Osteoblast (primary cell): ENCODE data around the gene TLE2. TPM values are rescaled to one million over a fixed set of nuclear protein-coding genes. Genes with fewer than 3 reads are reported as not detected.
A peak's percentile ranks its signal among the peaks of the same experiment; 100 is the strongest.
"Not testable (repeated sequence)": the region's sequence is repeated elsewhere in the genome, so short reads cannot be mapped to it uniquely, and the experiment has no call there.

Experiments
- DNase-seq: peaks from one replicate; pipeline ENCODE4 v3.0.0; 2011; ENCODE audit warnings: low spot score, mixed read lengths; ENCODE audit not compliant: insufficient read length; ENCODE audit errors: missing footprints
- H2AFZ ChIP-seq: 2 replicates; pipeline ENCODE4 v1.6.0; 2011; ENCODE audit warnings: mild to moderate bottlenecking, low read length
- H3K27ac ChIP-seq: 2 replicates; pipeline ENCODE4 v1.5.1; 2011; ENCODE audit warnings: mild to moderate bottlenecking, low read depth, low read length, moderate library complexity
- H3K27me3 ChIP-seq: 2 replicates; pipeline ENCODE4 v1.6.0; 2012; ENCODE audit warnings: mild to moderate bottlenecking, control low read depth, inconsistent platforms, low read length, moderate library complexity; ENCODE audit not compliant: insufficient read depth
- H3K36me3 ChIP-seq: 2 replicates; pipeline ENCODE4 v1.5.1; 2011; ENCODE audit warnings: mild to moderate bottlenecking, low read length, control low read depth, moderate library complexity; ENCODE audit not compliant: insufficient read depth
- H3K4me1 ChIP-seq: 2 replicates; pipeline ENCODE4 v1.5.1; 2011; ENCODE audit warnings: mild to moderate bottlenecking, low read length, control low read depth, moderate library complexity; ENCODE audit not compliant: insufficient read depth
- H3K4me2 ChIP-seq: 2 replicates; pipeline ENCODE4 v1.6.0; 2011; ENCODE audit warnings: mild to moderate bottlenecking, low read length; ENCODE audit not compliant: insufficient read depth
- H3K4me3 ChIP-seq: fragments of 200-600 bp; sonication (generic); 3 replicates; pipeline ENCODE4 v1.5.1; 2012; ENCODE audit warnings: mild to moderate bottlenecking, low read length, inconsistent platforms; ENCODE audit not compliant: insufficient read depth
- H3K79me2 ChIP-seq: 2 replicates; pipeline ENCODE4 v1.6.0; 2012; ENCODE audit warnings: mild to moderate bottlenecking, low read length, control low read depth, inconsistent platforms; ENCODE audit not compliant: insufficient read depth
- H3K9me3 ChIP-seq: 2 replicates; pipeline ENCODE4 v1.5.1; 2011; ENCODE audit warnings: low read depth, low read length, control low read depth
- H4K20me1 ChIP-seq: 2 replicates; pipeline ENCODE4 v1.6.0; 2012; ENCODE audit warnings: mild to moderate bottlenecking, low read length, control low read depth; ENCODE audit not compliant: insufficient read depth
- total RNA-seq: library from RNA; depleted of rRNA; stranded (reverse); fragments of >200 nt; gene quantifications from 2 replicates; pipeline ENCODE4 v1.2.3, GENCODE V29; 2012
- TF ChIP-seq, protein P1 (sequence below): IDR thresholded peaks from 2 replicates; pipeline ENCODE4 v1.5.1; 2011; ENCODE audit warnings: mild to moderate bottlenecking, low read depth, low read length, moderate library complexity; ENCODE audit errors: extremely low read depth

The TLE2 gene
- total RNA-seq, 1 donor: 5.1 TPM

GRCh38 chr19:3053218-3053621 lies 24.1 kb upstream of the TLE2 start:
- Histone ChIP-seq H3K4me3 (no peak overlapping the region), H2AFZ (no peak overlapping the region), H3K36me3 (peaks cover 34% of the 10 kb centered on the region), H3K4me1 (peaks cover 8% of the 10 kb centered on the region), H3K9me3 (no peaks in the 10 kb centered on the region), H4K20me1 (peaks cover 36% of the 10 kb centered on the region), H3K27ac (no peak overlapping the region), H3K79me2 (peaks cover 4% of the 10 kb centered on the region), H3K4me2 (no peak overlapping the region), H3K27me3 (peaks cover 3% of the 10 kb centered on the region)
- DNase-seq: peak; percentile 54
- TF ChIP-seq, protein P1, sequence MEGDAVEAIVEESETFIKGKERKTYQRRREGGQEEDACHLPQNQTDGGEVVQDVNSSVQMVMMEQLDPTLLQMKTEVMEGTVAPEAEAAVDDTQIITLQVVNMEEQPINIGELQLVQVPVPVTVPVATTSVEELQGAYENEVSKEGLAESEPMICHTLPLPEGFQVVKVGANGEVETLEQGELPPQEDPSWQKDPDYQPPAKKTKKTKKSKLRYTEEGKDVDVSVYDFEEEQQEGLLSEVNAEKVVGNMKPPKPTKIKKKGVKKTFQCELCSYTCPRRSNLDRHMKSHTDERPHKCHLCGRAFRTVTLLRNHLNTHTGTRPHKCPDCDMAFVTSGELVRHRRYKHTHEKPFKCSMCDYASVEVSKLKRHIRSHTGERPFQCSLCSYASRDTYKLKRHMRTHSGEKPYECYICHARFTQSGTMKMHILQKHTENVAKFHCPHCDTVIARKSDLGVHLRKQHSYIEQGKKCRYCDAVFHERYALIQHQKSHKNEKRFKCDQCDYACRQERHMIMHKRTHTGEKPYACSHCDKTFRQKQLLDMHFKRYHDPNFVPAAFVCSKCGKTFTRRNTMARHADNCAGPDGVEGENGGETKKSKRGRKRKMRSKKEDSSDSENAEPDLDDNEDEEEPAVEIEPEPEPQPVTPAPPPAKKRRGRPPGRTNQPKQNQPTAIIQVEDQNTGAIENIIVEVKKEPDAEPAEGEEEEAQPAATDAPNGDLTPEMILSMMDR: no peak

DNA sequence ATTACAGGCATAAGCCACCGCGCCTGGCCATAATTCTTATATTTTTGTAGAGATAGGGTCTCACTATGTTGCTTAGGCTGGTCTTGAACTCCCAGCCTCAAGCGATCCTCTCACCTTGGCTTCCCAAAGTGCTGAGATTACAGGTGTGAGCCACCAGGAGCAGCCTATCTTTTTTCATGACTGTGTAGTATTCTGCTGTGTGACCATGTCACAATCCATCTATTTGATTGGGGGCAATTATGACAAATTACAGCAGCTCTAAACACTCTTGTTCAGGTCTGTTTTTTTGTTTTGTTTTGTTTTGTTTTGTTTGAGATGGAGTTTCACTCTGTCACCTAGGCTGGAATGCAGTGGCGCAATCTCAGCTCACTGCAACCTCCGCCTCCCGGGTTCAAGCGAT lies 20.9 kb upstream of the TLE2 start:
- DNase-seq, H3K4me3 ChIP-seq, H3K4me2 ChIP-seq, H3K4me1 ChIP-seq, H3K9me3 ChIP-seq, H3K79me2 ChIP-seq, H3K27me3 ChIP-seq, H3K27ac ChIP-seq, H2AFZ ChIP-seq: not testable (repeated sequence)
- Histone ChIP-seq H3K36me3 (peaks cover 16% of the 10 kb centered on the region), H4K20me1 (peaks cover 13% of the 10 kb centered on the region)

GRCh38 chr19:3049089-3049488 lies 20.0 kb upstream of the TLE2 start:
- H3K4me1 ChIP-seq: no peaks in the 10 kb centered on the region
- no peak overlapping the region for H3K4me3 ChIP-seq
- no peak overlapping the region for H3K4me2 ChIP-seq
- no peak overlapping the region for H3K27ac ChIP-seq
- no peak overlapping the region for H2AFZ ChIP-seq
- peaks cover 7% of the 10 kb centered on the region for H3K36me3 ChIP-seq
- peaks cover 3% of the 10 kb centered on the region for H4K20me1 ChIP-seq
- H3K79me2 ChIP-seq: no peaks in the 10 kb centered on the region
- peaks cover 6% of the 10 kb centered on the region for H3K27me3 ChIP-seq
- no peaks in the 10 kb centered on the region for H3K9me3 ChIP-seq
- no peak for DNase-seq
- TF ChIP-seq, protein P1: no peak

DNA sequence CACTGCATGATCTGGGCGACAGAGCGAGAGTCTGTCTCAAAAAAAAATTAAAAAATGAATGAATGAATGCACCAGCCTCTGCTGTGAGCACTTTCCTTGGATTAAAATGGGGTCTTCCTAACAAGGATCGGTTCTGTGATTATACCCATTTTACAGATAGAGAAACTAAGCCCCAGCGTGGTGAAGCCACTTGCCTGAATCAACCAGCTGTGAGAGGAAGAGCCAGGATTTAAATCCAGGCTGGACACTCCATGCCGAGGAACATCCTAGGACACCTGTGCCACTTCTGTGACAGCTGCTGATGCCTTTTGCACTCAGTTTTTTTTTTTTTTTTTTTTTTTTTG lies 19.1 kb upstream of the TLE2 start:
- Histone ChIP-seq H3K36me3 (peaks cover under 1% of the 10 kb centered on the region), H3K4me3 (no peak overlapping the region), H3K9me3 (no peaks in the 10 kb centered on the region), H3K4me1 (no peaks in the 10 kb centered on the region), H2AFZ (no peak overlapping the region), H3K79me2 (no peaks in the 10 kb centered on the region), H3K27me3 (peaks cover 6% of the 10 kb centered on the region), H3K4me2 (peak overlapping the region; percentile 69), H4K20me1 (peaks cover under 1% of the 10 kb centered on the region), H3K27ac (no peak overlapping the region)
- TF ChIP-seq, protein P1: no peak
- DNase-seq: no peak
